AG04449 (cell line): ENCODE data around the gene PSD4.

Source experiments
- CTCF ChIA-PET: fragments of 350-600 bp; formaldehyde crosslinking; extraction: SDS; loops from one replicate; lab custom pipeline; 2021; ENCODE audit warnings: antibody characterized with exemption; lab: Yijun Ruan, JAX
- POLR2A ChIA-PET: fragments of 400-600, 350-600 bp; formaldehyde crosslinking; extraction: SDS; loops from one replicate; lab custom pipeline; 2020; ENCODE audit warnings: antibody characterized with exemption, inconsistent platforms; lab: Yijun Ruan, JAX
- DNase-seq: peaks from one replicate; pipeline ENCODE4 v3.0.0-alpha.2; 2010; ENCODE audit warnings: low read depth, low spot score
- H3K4me3 ChIP-seq: 2 replicates; pipeline ENCODE4 v1.5.1; 2011; ENCODE audit warnings: low read depth, mild to moderate bottlenecking, control low read depth, low read length
- TF ChIP-seq, protein P1 (sequence below): IDR thresholded peaks from one replicate; pipeline ENCODE4 v1.5.1; 2011; ENCODE audit warnings: mild to moderate bottlenecking, moderate library complexity, low read length, control low read depth, inconsistent platforms; ENCODE audit not compliant: insufficient read depth; ENCODE audit errors: missing control alignments

The PSD4 gene

DNA sequence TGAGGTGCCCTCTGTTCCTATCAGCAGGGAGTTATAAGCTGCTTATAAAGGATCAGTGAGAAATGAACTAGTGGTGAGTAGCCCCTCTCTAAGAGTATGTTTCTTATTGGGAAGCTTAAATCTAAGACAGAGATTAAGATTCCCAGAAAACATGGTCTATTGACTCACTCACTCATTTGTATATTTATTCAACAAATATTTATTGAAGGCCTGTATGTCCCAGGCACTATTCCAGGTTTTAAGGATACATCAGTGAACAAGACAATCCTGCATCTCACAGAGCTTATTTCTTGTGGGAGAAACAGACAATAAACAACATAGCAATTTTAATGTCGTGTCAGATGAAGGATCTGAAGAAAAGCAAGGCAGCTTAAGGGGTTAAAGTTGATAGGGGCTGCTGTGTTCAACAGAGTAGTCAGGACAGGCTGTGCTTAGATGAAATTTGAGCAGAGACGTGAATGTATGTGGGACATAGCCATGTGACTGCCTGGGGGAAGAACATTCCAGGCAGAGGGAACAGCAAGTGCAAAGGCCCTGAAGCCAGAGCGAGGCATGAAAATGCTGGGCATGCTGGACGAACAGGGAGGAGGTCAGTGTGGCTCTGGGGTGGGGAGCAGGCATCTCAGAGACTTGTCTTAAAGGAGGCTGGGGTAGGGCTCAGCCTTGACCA, 14.8 kb upstream of the PSD4 start:
- ChIA-PET POLR2A (no interaction called here), CTCF (interaction anchor here (0.9 to 6.4 kb wide), 9 partner anchors 21 to 231 kb away, joined by 3 to 77 read pairs (median 4); no protein-coding TSS in a partner anchor)
- TF ChIP-seq, protein P1, sequence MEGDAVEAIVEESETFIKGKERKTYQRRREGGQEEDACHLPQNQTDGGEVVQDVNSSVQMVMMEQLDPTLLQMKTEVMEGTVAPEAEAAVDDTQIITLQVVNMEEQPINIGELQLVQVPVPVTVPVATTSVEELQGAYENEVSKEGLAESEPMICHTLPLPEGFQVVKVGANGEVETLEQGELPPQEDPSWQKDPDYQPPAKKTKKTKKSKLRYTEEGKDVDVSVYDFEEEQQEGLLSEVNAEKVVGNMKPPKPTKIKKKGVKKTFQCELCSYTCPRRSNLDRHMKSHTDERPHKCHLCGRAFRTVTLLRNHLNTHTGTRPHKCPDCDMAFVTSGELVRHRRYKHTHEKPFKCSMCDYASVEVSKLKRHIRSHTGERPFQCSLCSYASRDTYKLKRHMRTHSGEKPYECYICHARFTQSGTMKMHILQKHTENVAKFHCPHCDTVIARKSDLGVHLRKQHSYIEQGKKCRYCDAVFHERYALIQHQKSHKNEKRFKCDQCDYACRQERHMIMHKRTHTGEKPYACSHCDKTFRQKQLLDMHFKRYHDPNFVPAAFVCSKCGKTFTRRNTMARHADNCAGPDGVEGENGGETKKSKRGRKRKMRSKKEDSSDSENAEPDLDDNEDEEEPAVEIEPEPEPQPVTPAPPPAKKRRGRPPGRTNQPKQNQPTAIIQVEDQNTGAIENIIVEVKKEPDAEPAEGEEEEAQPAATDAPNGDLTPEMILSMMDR: no peak
- no peak for DNase-seq
- no peak overlapping the region for H3K4me3 ChIP-seq

DNA sequence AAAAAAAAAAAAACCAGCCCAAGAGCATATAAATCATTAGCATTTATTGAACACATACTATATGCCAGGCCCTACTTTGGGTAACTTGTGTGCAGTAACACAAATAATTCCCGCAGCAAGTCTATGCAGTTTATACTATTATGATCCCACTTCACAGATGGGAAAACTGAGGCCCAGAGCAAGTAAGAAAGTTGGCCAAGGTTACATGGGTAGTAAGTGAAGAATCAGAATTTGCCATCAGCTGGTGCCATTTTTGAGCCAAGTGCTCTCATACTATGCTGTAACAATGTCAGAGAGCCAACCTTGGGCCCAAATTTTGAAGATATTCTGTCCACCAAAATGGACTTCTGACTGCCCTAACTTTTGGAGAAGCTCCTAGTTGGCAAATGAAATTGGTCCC, 13.5 kb upstream of the PSD4 start:
- DNase-seq: no peak
- POLR2A ChIA-PET: no interaction called here
- TF ChIP-seq, protein P1: no peak
- no peak overlapping the region for H3K4me3 ChIP-seq
- CTCF ChIA-PET: interaction anchor here (6.4 kb wide), 1 partner anchor 22 kb away, joined by 77 read pairs; no protein-coding TSS in a partner anchor

DNA sequence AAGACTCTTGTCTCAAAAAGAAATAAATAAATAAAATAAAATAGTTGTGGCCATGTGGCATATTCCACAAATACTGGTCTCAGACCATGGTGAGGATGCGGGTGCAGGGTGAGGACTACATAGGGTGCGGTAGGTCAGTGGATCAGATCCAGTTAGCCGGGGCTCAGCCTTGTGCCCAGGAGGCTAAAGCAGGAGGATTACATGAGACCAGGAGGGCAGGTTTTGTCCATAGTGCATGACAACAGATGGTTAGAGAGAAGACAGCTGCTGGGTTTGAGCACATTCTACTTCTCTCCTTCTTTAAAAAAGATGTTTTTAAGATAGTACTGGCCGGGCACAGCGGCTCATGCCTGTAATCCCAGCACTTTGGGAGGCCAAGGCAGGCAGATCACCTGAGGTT, 12.8 kb upstream of the PSD4 start:
- TF ChIP-seq, protein P1: no peak
- DNase-seq: no peak
- POLR2A ChIA-PET: no interaction called here

GRCh38 chr2:113162173-113162572, 11.6 kb upstream of the PSD4 start:
- ChIA-PET POLR2A (no interaction called here), CTCF (interaction anchor here (1.8 to 7.2 kb wide), 3 partner anchors 24 to 228 kb away, joined by 8 to 59 read pairs (median 12); no protein-coding TSS in a partner anchor)
- no peak overlapping the region for H3K4me3 ChIP-seq
- DNase-seq: no peak
- TF ChIP-seq, protein P1: no peak

More for the DNA sequence above, 12.8 kb upstream of the PSD4 start:
- CTCF ChIA-PET: interaction anchor here (6.4 kb wide), 1 partner anchor 23 kb away, joined by 77 read pairs; no protein-coding TSS in a partner anchor
- H3K4me3 ChIP-seq: no peak overlapping the region

- ChIA-PET CTCF (interaction anchor here (1.8 to 7.2 kb wide), 3 partner anchors 25 to 227 kb away, joined by 8 to 59 read pairs (median 12); no protein-coding TSS in a partner anchor), POLR2A (no interaction called here)
- TF ChIP-seq, protein P1: no peak
- no peak for DNase-seq
- H3K4me3 ChIP-seq: no peak overlapping the region
These were observed 10.9 kb upstream of the PSD4 start for GRCh38 chr2:113162869-113163268.

GRCh38 chr2:113164215-113164929, 9.4 kb upstream of the PSD4 start:
- CTCF ChIA-PET: interaction anchor here (1.3 to 7.2 kb wide), 4 partner anchors 26 to 226 kb away, joined by 6 to 59 read pairs (median 10); no protein-coding TSS in a partner anchor
- no peak for DNase-seq
- H3K4me3 ChIP-seq: no peak overlapping the region
- POLR2A ChIA-PET: no interaction called here
- TF ChIP-seq, protein P1: no peak
